C4-2B (cell line): Measurements from ENCODE around the gene CTIF.

Experiments
- CTCF ChIP-seq: fragments of 450-650 bp; conservative IDR thresholded peaks from 2 replicates; pipeline ENCODE4 v1.5.1; 2017; ENCODE audit warnings: mild to moderate bottlenecking
- ZFX ChIP-seq: fragments of 450-650 bp; IDR thresholded peaks from 2 replicates; pipeline ENCODE4 v1.6.1; 2017

- TF ChIP-seq CTCF: no peak
- no peak for TF ChIP-seq ZFX
Measured at GRCh38 chr18:48490641-48491293, 48.1 kb upstream of the CTIF start.
